Measurements from ENCODE around the gene CYBRD1.

- no peak for TF ChIP-seq ZNF384 (IDR thresholded peaks at IDR 0.05; ENCODE audit: borderline replicate concordance, low read depth, low read length)
- no peak for TF ChIP-seq ZNF24 (IDR thresholded peaks at IDR 0.05)
- no peak for TF ChIP-seq CTCF (IDR thresholded peaks at IDR 0.05 in 2 of 3, conservative IDR thresholded peaks at IDR 0.05 in 1 of 3; ENCODE audit: control insufficient read depth in 2 of 3, extremely low read depth in 1 of 3, insufficient read depth in 1 of 3, low read depth in 3 of 3, low read length in 3 of 3)
- no peak for TF ChIP-seq ZNF207 (IDR thresholded peaks at IDR 0.05; ENCODE audit: borderline replicate concordance)
- no peak for TF ChIP-seq ZZZ3 (IDR thresholded peaks at IDR 0.05; ENCODE audit: control insufficient read depth, insufficient read length, low read depth)
- TF ChIP-seq SP1 (IDR thresholded peaks at IDR 0.05; ENCODE audit: low read depth, low read length) = no peak
- no peak for TF ChIP-seq KAT2A (conservative IDR thresholded peaks at IDR 0.05; ENCODE audit: control insufficient read depth, low read depth, low read length)
Measured at GRCh38 chr2:171602352-171602751, 80.1 kb downstream of the CYBRD1 start.
